ENCODE data around the gene SLC38A2.

The SLC38A2 gene

DNA sequence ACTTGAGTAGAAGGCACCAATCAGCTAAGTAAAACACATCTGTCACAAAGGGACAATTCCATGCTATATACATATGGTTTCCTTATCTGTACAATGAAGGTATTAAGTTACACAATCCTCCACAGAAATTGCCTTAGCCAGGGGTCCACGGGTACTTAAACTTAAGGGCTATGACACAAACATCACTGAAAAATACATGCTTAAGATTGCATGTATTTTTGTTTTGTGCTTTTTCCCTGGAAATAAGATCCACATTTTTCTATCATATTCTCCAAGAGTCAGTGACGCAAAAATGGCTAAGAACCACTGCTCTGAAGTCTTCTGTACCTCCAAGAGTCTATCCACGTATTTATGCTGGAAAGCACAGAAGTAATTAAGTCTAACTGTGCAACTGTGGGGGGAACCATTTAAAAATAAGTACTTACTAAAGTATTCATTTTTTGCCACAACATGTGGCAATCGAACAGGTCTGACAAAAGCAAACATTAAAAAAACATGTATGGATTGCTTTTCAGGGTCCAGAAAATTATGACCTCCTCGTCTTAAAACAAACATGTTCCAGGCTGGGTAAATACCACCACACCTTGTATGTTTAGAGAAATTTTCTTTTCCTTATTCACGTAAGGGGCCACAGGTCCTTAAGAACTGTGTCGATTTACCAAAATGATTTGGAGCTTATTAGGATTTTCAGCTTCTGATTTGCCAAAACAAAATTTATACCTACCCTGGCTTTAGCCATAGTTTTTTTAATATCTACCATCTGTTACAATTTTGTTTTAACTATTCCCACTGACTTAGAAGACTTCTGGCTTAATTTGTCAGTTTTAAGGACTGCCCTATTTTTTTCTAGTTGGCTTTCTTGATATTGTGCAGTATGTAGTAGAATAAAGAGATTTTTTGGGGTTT lies 2.8 kb downstream of the SLC38A2 start:
- in situ Hi-C loops (cut with HindIII; ENCODE audit: low pct_unique_long_range_greater_than_20kb, low sequenced_read_pairs) = no loop called here
- no peak for DNase-seq (ENCODE audit: low read depth in 1 of 2, low spot score in 1 of 2)
- no peak for TF ChIP-seq JUND (IDR thresholded peaks at IDR 0.05; ENCODE audit: low read depth)

- in situ Hi-C loops (cut with HindIII; ENCODE audit: low pct_unique_long_range_greater_than_20kb, low sequenced_read_pairs) = no loop called here
- TF ChIP-seq JUND (IDR thresholded peaks at IDR 0.05; ENCODE audit: low read depth) = no peak
Measured at GRCh38 chr12:46369095-46369473, 3.5 kb downstream of the SLC38A2 start.

DNA sequence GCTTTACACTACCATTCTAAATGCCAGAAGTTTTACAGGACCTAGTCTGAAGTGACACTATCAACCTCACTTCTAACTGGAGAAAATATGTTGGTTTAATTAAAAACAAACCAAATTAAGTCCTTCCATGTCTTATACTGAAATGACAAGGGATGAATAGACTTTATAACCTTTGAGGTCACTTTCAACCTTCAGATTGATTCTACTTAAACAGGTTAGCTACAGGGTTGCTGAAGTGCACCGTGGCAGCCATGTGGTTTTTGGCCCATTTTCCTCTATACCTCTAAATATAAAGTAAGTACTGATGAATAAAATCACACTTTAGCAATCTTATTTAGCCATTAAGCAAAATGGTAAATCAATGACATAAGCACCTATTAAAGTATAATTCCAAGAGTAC lies 3.9 kb downstream of the SLC38A2 start:
- DNase-seq (ENCODE audit: low read depth in 1 of 2, low spot score in 1 of 2) = no peak
- in situ Hi-C loops (cut with HindIII; ENCODE audit: low pct_unique_long_range_greater_than_20kb, low sequenced_read_pairs) = no loop called here
- TF ChIP-seq JUND (IDR thresholded peaks at IDR 0.05; ENCODE audit: low read depth) = no peak

More at GRCh38 chr12:46369095-46369473, 3.5 kb downstream of the SLC38A2 start:
- DNase-seq (ENCODE audit: low read depth in 1 of 2, low spot score in 1 of 2) = no peak

GRCh38 chr12:46368138-46368537 lies 4.4 kb downstream of the SLC38A2 start:
- in situ Hi-C loops (cut with HindIII; ENCODE audit: low pct_unique_long_range_greater_than_20kb, low sequenced_read_pairs) = no loop called here
- no peak for TF ChIP-seq JUND (IDR thresholded peaks at IDR 0.05; ENCODE audit: low read depth)
- DNase-seq (ENCODE audit: low read depth in 1 of 2, low spot score in 1 of 2) = no peak

- no peak for DNase-seq (ENCODE audit: low read depth in 1 of 2, low spot score in 1 of 2)
- in situ Hi-C loops (cut with HindIII; ENCODE audit: low pct_unique_long_range_greater_than_20kb, low sequenced_read_pairs) = no loop called here
- no peak for TF ChIP-seq JUND (IDR thresholded peaks at IDR 0.05; ENCODE audit: low read depth)
Measured at GRCh38 chr12:46367351-46368029, 5.1 kb downstream of the SLC38A2 start.

GRCh38 chr12:46366771-46367170 lies 5.8 kb downstream of the SLC38A2 start:
- in situ Hi-C loops (cut with HindIII; ENCODE audit: low pct_unique_long_range_greater_than_20kb, low sequenced_read_pairs) = no loop called here
- no peak for TF ChIP-seq JUND (IDR thresholded peaks at IDR 0.05; ENCODE audit: low read depth)
- DNase-seq (ENCODE audit: low read depth in 1 of 2, low spot score in 1 of 2) = no peak

DNA sequence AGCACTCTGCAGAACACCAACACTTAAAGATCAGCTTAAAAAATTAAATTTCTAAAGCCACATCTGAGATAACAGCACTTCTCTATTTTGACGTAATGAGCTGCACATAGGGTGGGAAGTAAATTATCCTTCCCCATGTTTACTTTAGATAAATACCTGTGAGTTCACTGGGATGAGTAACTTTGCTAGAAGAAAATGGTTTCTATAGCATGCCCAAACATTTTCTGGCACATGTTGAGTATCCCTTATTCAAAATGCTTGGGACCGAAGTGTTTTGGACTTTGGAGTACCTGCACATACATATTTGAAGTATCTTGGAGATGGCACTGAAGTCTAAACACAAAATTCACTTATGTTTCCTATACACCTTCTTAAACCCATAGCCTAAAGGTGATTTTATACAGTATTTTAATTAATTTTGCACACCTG lies 6.6 kb downstream of the SLC38A2 start:
- TF ChIP-seq JUND (IDR thresholded peaks at IDR 0.05; ENCODE audit: low read depth) = no peak
- no peak for DNase-seq (ENCODE audit: low read depth in 1 of 2, low spot score in 1 of 2)
- in situ Hi-C loops (cut with HindIII; ENCODE audit: low pct_unique_long_range_greater_than_20kb, low sequenced_read_pairs) = no loop called here

DNA sequence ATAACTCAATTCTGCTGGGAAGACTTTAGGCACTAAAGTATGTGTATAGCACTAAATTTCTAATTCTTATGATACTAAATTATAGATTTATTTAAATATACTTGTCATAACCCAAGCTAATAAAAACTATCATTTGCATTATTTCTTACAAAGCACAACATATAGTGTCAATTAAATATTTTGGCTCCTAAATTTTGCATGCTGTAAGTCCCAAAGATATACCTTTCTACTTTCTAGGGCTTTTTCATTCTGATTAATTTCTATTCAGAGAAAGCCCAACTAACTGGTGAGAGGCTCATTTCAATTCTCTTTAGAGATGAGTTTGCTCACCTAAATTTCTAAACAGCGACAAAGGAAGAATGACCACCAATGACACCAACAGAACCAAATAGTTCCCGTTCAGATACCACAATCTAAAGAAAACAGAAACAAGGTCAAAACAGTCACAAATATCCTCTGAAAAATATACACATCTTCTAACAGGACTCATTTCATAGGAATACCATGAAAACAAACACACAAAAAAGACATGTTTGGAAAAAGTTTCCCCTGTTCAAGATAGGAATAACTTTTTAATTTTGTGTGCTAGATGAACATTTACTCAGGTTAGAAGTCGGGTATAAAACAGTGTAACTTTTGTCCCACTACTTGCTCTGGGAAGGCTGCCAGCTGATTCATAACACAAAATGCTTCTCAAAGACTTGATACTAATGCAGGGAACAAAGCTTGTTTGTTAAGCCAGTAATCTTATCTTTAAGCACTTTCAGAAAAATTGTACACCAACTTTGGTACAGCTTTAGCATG lies 7.6 kb downstream of the SLC38A2 start:
- TF ChIP-seq JUND (IDR thresholded peaks at IDR 0.05; ENCODE audit: low read depth) = no peak
- in situ Hi-C loops (cut with HindIII; ENCODE audit: low pct_unique_long_range_greater_than_20kb, low sequenced_read_pairs) = no loop called here
- no peak for DNase-seq (ENCODE audit: low read depth in 1 of 2, low spot score in 1 of 2)

DNA sequence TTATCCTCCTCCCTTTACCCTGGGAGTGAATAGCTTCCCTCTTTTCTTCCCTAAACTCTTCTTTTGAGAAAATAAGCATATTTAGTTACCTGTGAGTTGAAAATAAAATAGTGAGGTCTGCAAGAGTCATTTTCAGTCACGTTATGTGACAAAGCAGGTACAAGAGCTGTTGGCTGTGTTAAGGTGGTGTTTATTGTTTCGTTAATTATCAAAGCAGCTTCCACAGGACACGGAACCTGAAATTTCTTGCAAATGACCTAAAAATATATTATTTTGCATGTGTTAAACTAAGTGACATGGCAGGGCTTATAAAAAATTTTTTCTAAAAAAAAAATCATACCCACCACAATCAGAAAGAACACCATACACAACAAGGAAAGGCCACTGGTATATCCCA lies 8.3 kb downstream of the SLC38A2 start:
- in situ Hi-C loops (cut with HindIII; ENCODE audit: low pct_unique_long_range_greater_than_20kb, low sequenced_read_pairs) = no loop called here
- DNase-seq (ENCODE audit: low read depth in 1 of 2, low spot score in 1 of 2) = no peak
- no peak for TF ChIP-seq JUND (IDR thresholded peaks at IDR 0.05; ENCODE audit: low read depth)

DNA sequence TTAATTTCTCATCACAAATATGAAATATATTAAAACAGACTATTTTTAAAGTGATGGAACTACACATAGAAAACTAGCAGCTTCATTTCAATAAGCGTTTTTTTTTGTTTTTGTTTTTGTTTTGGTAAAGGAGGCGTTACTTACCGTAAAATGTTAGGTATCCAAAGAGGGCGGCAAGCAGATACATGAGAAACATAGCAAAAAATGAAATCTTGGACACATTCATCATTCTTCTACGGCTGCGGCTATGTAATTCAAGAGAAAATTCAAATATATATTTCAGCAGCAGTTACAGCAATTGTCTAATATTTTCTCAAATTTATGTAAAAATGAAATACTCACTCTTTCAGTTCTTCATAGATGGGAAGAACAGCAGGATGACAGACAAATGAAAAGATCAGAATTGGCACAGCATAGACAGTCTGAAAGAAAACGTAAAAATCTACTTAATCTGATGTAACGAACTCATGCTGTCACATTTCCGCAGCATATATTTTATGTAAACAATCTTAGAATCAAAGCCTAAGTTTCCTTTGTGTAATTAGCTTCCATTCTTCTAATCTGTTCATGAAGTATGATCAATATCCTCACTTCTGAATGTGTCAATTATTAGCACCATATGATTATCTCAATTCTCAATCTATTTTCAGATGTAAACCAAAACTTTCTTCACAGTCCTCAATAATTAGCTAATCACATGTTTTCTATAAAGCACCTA lies 8.8 kb downstream of the SLC38A2 start:
- no peak for DNase-seq (ENCODE audit: low read depth in 1 of 2, low spot score in 1 of 2)
- no peak for TF ChIP-seq JUND (IDR thresholded peaks at IDR 0.05; ENCODE audit: low read depth)
- in situ Hi-C loops (cut with HindIII; ENCODE audit: low pct_unique_long_range_greater_than_20kb, low sequenced_read_pairs) = no loop called here

DNA sequence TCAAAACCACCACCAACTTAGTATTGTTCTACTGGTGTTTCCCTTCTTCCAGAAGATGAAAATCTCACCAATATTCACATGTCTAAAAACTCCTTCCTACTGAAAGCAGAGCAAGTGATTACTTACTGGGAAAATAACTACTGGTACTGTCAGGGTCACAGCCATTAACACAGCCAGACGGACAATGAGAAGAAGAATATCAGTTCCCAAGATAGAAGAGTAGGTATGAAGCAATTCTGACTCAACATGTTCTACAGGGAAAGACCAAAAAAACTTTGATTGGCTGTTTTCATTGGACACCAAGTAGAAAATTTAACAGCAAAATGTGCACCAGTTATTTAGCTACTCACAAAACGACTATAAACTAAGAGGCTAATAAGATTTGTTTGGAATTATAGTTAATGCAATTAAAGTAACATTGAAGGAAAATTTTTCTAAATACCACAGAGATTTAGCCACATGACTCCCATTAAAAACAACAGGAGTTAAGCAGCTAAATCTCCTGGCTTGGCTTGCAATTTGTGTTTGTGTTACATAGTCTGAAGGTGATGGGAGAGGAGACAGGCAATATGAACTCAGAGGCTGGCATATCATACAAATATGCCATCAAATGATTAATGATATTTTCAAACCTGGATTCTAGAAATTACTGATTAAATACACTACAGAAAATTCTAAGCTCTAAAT lies 9.5 kb downstream of the SLC38A2 start:
- DNase-seq (ENCODE audit: low read depth in 1 of 2, low spot score in 1 of 2) = no peak
- TF ChIP-seq JUND (IDR thresholded peaks at IDR 0.05; ENCODE audit: low read depth) = no peak
- in situ Hi-C loops (cut with HindIII; ENCODE audit: low pct_unique_long_range_greater_than_20kb, low sequenced_read_pairs) = no loop called here

DNA sequence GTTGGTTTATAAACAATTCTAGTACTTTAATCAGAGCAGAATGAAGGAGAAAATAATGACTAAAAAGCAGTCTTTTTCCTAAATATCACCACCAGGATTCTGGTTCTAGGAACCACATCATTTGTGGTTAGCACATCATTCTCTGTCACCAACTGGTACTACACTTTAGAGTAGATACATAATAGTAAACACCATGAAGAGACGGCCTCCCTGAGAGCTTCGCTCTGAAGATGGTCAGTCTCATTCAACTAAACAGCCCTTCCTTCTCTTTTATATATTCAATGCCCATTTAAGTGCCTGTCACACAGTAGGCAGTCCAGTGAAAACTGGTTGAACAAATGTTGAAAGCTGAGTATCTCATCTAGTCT lies 10.9 kb downstream of the SLC38A2 start:
- TF ChIP-seq JUND (IDR thresholded peaks at IDR 0.05; ENCODE audit: low read depth) = no peak
- in situ Hi-C loops (cut with HindIII; ENCODE audit: low pct_unique_long_range_greater_than_20kb, low sequenced_read_pairs) = no loop called here
- no peak for DNase-seq (ENCODE audit: low read depth in 1 of 2, low spot score in 1 of 2)

Data from T47D (cell line).